ENCODE measurements around the gene P2RX3. TPM values are rescaled to one million over a fixed set of nuclear protein-coding genes. Genes with fewer than 3 reads are reported as not detected.

Gene P2RX3
- total RNA-seq, 2 donors from 2014 or later = not detected

- H3K27ac Mint-ChIP-seq = no peak overlapping the region
- no peaks in the 10 kb centered on the region for H3K27me3 ChIP-seq (ENCODE audit: control insufficient read depth, insufficient read depth, low read length, poor library complexity, severe bottlenecking)
- H3K4me1 Mint-ChIP-seq = peaks cover 17% of the 10 kb centered on the region
- no peaks in the 10 kb centered on the region for H3K9me3 ChIP-seq (ENCODE audit: control insufficient read depth, low read length)
- no peak overlapping the region for H3K4me3 Mint-ChIP-seq
- peaks cover 29% of the 10 kb centered on the region for H3K36me3 Mint-ChIP-seq (ENCODE audit: low read depth)
- no peak for DNase-seq
- H3K27me3 Mint-ChIP-seq (ENCODE audit: insufficient read depth) = no peaks in the 10 kb centered on the region
- H3K9me3 Mint-ChIP-seq = no peaks in the 10 kb centered on the region
- H3K9ac ChIP-seq (ENCODE audit: extremely low read depth, low read length, poor library complexity, severe bottlenecking) = no peak overlapping the region
- H3K27ac ChIP-seq (ENCODE audit: low read depth, low read length) = no peak overlapping the region
- no peak overlapping the region for H3K4me3 ChIP-seq (ENCODE audit: low read length)
- 86 to 96% methylated on average over 1 to 2 of the region's 2 CpGs for WGBS, 2 experiments (ENCODE audit: insufficient coverage in 1 of 2, insufficient read length in 1 of 2)
- no peak for TF ChIP-seq CTCF (conservative IDR thresholded peaks at IDR 0.05)
- H3K36me3 ChIP-seq (ENCODE audit: control insufficient read depth, insufficient read depth, low read length) = peaks cover 45% of the 10 kb centered on the region
- peaks cover 13% of the 10 kb centered on the region for H3K4me1 ChIP-seq (ENCODE audit: control insufficient read depth, insufficient read depth, low read length)
Observed at GRCh38 chr11:57318178-57318577, 20.0 kb upstream of the P2RX3 start.

DNA sequence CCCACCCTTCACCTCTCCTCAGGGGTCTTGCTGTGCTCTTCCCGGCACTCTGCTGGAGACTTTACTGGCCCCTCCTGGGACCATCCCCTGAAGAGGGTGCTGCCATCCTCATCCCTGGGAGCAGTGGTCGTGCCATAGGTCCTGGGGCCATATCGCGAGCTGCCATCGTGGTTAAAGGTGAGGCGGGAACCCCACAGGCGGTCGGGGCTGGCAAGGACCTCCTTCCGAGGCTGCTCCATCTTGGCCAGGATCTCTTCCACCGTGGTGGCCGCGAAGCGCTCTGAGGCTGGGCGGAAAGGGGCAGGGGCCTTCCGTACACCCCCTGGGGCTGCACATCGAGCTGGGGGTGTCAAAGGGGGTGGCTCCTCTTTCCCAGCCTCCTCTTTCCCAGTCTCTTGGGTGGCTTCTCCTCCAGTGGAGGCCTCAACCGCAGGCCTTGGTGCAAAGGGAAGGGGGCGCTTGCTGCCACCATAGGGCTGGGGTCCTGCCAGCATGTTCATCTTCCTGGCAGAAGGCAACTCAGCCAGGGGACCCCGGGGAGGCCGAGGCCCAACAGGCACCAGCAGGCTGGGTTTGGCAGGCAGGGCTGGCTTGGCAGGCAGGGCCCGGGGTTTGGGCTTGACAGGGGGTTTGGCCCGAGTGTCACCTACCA is 18.0 kb upstream of the P2RX3 start:
- WGBS, 2 experiments (ENCODE audit: insufficient coverage in 1 of 2, insufficient read length in 1 of 2) = 95 to 96% methylated on average over 11 to 22 of the region's 22 CpGs
- no peak for DNase-seq
- H3K36me3 Mint-ChIP-seq (ENCODE audit: low read depth) = peaks cover 25% of the 10 kb centered on the region
- no peak overlapping the region for H3K27ac ChIP-seq (ENCODE audit: low read depth, low read length)
- H3K4me3 ChIP-seq (ENCODE audit: low read length) = no peak overlapping the region
- H3K9ac ChIP-seq (ENCODE audit: extremely low read depth, low read length, poor library complexity, severe bottlenecking) = no peak overlapping the region
- no peaks in the 10 kb centered on the region for H3K27me3 Mint-ChIP-seq (ENCODE audit: insufficient read depth)
- no peak for TF ChIP-seq CTCF (conservative IDR thresholded peaks at IDR 0.05)
- H3K4me1 Mint-ChIP-seq = peaks cover 22% of the 10 kb centered on the region
- H3K36me3 ChIP-seq (ENCODE audit: control insufficient read depth, insufficient read depth, low read length) = peaks cover 32% of the 10 kb centered on the region
- H3K9me3 Mint-ChIP-seq = no peaks in the 10 kb centered on the region
- no peaks in the 10 kb centered on the region for H3K9me3 ChIP-seq (ENCODE audit: control insufficient read depth, low read length)
- H3K4me1 ChIP-seq (ENCODE audit: control insufficient read depth, insufficient read depth, low read length) = peaks cover 19% of the 10 kb centered on the region
- H3K27ac Mint-ChIP-seq = no peak overlapping the region
- H3K27me3 ChIP-seq (ENCODE audit: control insufficient read depth, insufficient read depth, low read length, poor library complexity, severe bottlenecking) = no peaks in the 10 kb centered on the region
- H3K4me3 Mint-ChIP-seq = no peak overlapping the region

- Histone ChIP-seq H3K27ac (ENCODE audit: low read depth, low read length) (no peak overlapping the region), H3K9me3 (ENCODE audit: control insufficient read depth, low read length) (no peaks in the 10 kb centered on the region), H3K9ac (ENCODE audit: extremely low read depth, low read length, poor library complexity, severe bottlenecking) (no peak overlapping the region), H3K4me1 (ENCODE audit: control insufficient read depth, insufficient read depth, low read length) (peaks cover 26% of the 10 kb centered on the region), H3K27me3 (ENCODE audit: control insufficient read depth, insufficient read depth, low read length, poor library complexity, severe bottlenecking) (no peaks in the 10 kb centered on the region), H3K36me3 (ENCODE audit: control insufficient read depth, insufficient read depth, low read length) (peaks cover 34% of the 10 kb centered on the region), H3K4me3 (ENCODE audit: low read length) (no peak overlapping the region)
- no peak for DNase-seq
- no peaks in the 10 kb centered on the region for H3K27me3 Mint-ChIP-seq (ENCODE audit: insufficient read depth)
- H3K27ac Mint-ChIP-seq = peak overlapping the region; percentile 24
- TF ChIP-seq CTCF (conservative IDR thresholded peaks at IDR 0.05) = no peak
- H3K9me3 Mint-ChIP-seq = no peaks in the 10 kb centered on the region
- H3K4me1 Mint-ChIP-seq = peaks cover 29% of the 10 kb centered on the region
- H3K36me3 Mint-ChIP-seq (ENCODE audit: low read depth) = peaks cover 28% of the 10 kb centered on the region
- 91 to 100% methylated on average over 2 of the region's 2 CpGs for WGBS, 2 experiments (ENCODE audit: insufficient coverage in 1 of 2, insufficient read length in 1 of 2)
- no peak overlapping the region for H3K4me3 Mint-ChIP-seq
Observed at GRCh38 chr11:57320719-57321387, 17.3 kb upstream of the P2RX3 start.

All from endodermal cell (in vitro differentiated cells).